ENCODE data around the gene COPZ2.
A peak's percentile ranks its signal among the peaks of the same experiment; 100 is the strongest.

Gene COPZ2

GRCh38 chr17:48060249-48060648, 22.7 kb upstream of the COPZ2 start:
- Mint-ChIP-seq H3K27ac (no peak overlapping the region), H3K4me1 (peaks cover 17% of the 10 kb centered on the region), H3K9me3 (no peaks in the 10 kb centered on the region), H3K4me3 (no peak overlapping the region), H3K27me3 (no peaks in the 10 kb centered on the region), H3K36me3 (peaks cover 17% of the 10 kb centered on the region)

- Mint-ChIP-seq H3K4me1 (peaks cover 21% of the 10 kb centered on the region), H3K4me3 (no peak overlapping the region), H3K27ac (no peak overlapping the region), H3K9me3 (no peaks in the 10 kb centered on the region), H3K27me3 (no peaks in the 10 kb centered on the region), H3K36me3 (peaks cover 20% of the 10 kb centered on the region)
Measured at GRCh38 chr17:48059125-48059668, 21.6 kb upstream of the COPZ2 start.

GRCh38 chr17:48058393-48059124, 21.0 kb upstream of the COPZ2 start:
- peak overlapping the region; percentile 86 for H3K27ac Mint-ChIP-seq
- peaks cover 21% of the 10 kb centered on the region for H3K36me3 Mint-ChIP-seq
- H3K4me1 Mint-ChIP-seq, result peaks cover 22% of the 10 kb centered on the region
- H3K27me3 Mint-ChIP-seq, result no peaks in the 10 kb centered on the region
- no peaks in the 10 kb centered on the region for H3K9me3 Mint-ChIP-seq
- H3K4me3 Mint-ChIP-seq, result no peak overlapping the region

- H3K4me1 Mint-ChIP-seq, result peaks cover 31% of the 10 kb centered on the region
Measured at GRCh38 chr17:48057626-48058025, 20.0 kb upstream of the COPZ2 start.

GRCh38 chr17:48056879-48057278, 19.3 kb upstream of the COPZ2 start:
- peaks cover 22% of the 10 kb centered on the region for H3K36me3 Mint-ChIP-seq
- H3K9me3 Mint-ChIP-seq, result no peaks in the 10 kb centered on the region
- peak overlapping the region; percentile 99 for H3K27ac Mint-ChIP-seq
- no peaks in the 10 kb centered on the region for H3K27me3 Mint-ChIP-seq
- no peak overlapping the region for H3K4me3 Mint-ChIP-seq
- peaks cover 38% of the 10 kb centered on the region for H3K4me1 Mint-ChIP-seq

More at GRCh38 chr17:48057626-48058025, 20.0 kb upstream of the COPZ2 start:
- Mint-ChIP-seq H3K27me3 (no peaks in the 10 kb centered on the region), H3K27ac (peak overlapping the region; percentile 99), H3K4me3 (no peak overlapping the region), H3K9me3 (no peaks in the 10 kb centered on the region), H3K36me3 (peaks cover 22% of the 10 kb centered on the region)

- Mint-ChIP-seq H3K9me3 (no peaks in the 10 kb centered on the region), H3K27me3 (no peaks in the 10 kb centered on the region), H3K36me3 (peaks cover 20% of the 10 kb centered on the region), H3K4me1 (peaks cover 44% of the 10 kb centered on the region), H3K27ac (peak overlapping the region; percentile 99), H3K4me3 (peak overlapping the region; percentile 72)
Measured at GRCh38 chr17:48056246-48056745, 18.7 kb upstream of the COPZ2 start.

GRCh38 chr17:48055531-48056245, 18.1 kb upstream of the COPZ2 start:
- Mint-ChIP-seq H3K27ac (peak overlapping the region; percentile 99), H3K4me1 (peaks cover 47% of the 10 kb centered on the region), H3K36me3 (peaks cover 21% of the 10 kb centered on the region), H3K9me3 (no peaks in the 10 kb centered on the region), H3K4me3 (peak overlapping the region; percentile 72), H3K27me3 (no peaks in the 10 kb centered on the region)

- H3K27ac Mint-ChIP-seq, result peak overlapping the region; percentile 99
- H3K4me1 Mint-ChIP-seq, result peaks cover 59% of the 10 kb centered on the region
- no peaks in the 10 kb centered on the region for H3K27me3 Mint-ChIP-seq
- peak overlapping the region; percentile 72 for H3K4me3 Mint-ChIP-seq
- peaks cover 22% of the 10 kb centered on the region for H3K36me3 Mint-ChIP-seq
- no peaks in the 10 kb centered on the region for H3K9me3 Mint-ChIP-seq
Measured at GRCh38 chr17:48054238-48055185, 16.9 kb upstream of the COPZ2 start.

GRCh38 chr17:48053758-48054237, 16.2 kb upstream of the COPZ2 start:
- no peaks in the 10 kb centered on the region for H3K9me3 Mint-ChIP-seq
- H3K27me3 Mint-ChIP-seq, result no peaks in the 10 kb centered on the region
- H3K27ac Mint-ChIP-seq, result peak overlapping the region; percentile 79
- peak overlapping the region; percentile 39 for H3K4me3 Mint-ChIP-seq
- H3K36me3 Mint-ChIP-seq, result peaks cover 24% of the 10 kb centered on the region
- H3K4me1 Mint-ChIP-seq, result peaks cover 62% of the 10 kb centered on the region

GRCh38 chr17:48052956-48053757, 15.6 kb upstream of the COPZ2 start:
- peaks cover 63% of the 10 kb centered on the region for H3K4me1 Mint-ChIP-seq
- no peaks in the 10 kb centered on the region for H3K9me3 Mint-ChIP-seq
- H3K36me3 Mint-ChIP-seq, result peaks cover 24% of the 10 kb centered on the region
- H3K27ac Mint-ChIP-seq, result peak overlapping the region; percentile 79
- peak overlapping the region; percentile 53 for H3K4me3 Mint-ChIP-seq
- no peaks in the 10 kb centered on the region for H3K27me3 Mint-ChIP-seq

GRCh38 chr17:48051706-48052486, 14.3 kb upstream of the COPZ2 start:
- Mint-ChIP-seq H3K27me3 (no peaks in the 10 kb centered on the region), H3K4me1 (peaks cover 65% of the 10 kb centered on the region), H3K27ac (no peak overlapping the region), H3K4me3 (peak overlapping the region; percentile 100), H3K36me3 (peaks cover 25% of the 10 kb centered on the region), H3K9me3 (no peaks in the 10 kb centered on the region)

GRCh38 chr17:48051283-48051682, 13.7 kb upstream of the COPZ2 start:
- peaks cover 24% of the 10 kb centered on the region for H3K36me3 Mint-ChIP-seq
- H3K27me3 Mint-ChIP-seq, result no peaks in the 10 kb centered on the region
- H3K4me1 Mint-ChIP-seq, result peaks cover 65% of the 10 kb centered on the region
- no peak overlapping the region for H3K27ac Mint-ChIP-seq
- H3K4me3 Mint-ChIP-seq, result peak overlapping the region; percentile 100
- no peaks in the 10 kb centered on the region for H3K9me3 Mint-ChIP-seq

GRCh38 chr17:48048384-48049126, 11.0 kb upstream of the COPZ2 start:
- Mint-ChIP-seq H3K4me3 (peak overlapping the region; percentile 100), H3K36me3 (peaks cover 13% of the 10 kb centered on the region), H3K27ac (peak overlapping the region; percentile 100), H3K9me3 (no peaks in the 10 kb centered on the region), H3K4me1 (peaks cover 54% of the 10 kb centered on the region), H3K27me3 (no peaks in the 10 kb centered on the region)
